Measurements from ENCODE around the gene UNC13C. TPM values are rescaled to one million over a fixed set of nuclear protein-coding genes. Genes with fewer than 3 reads are reported as not detected.

UNC13C gene
- polyA plus RNA-seq, 1 experiment = not detected

GRCh38 chr15:53979051-53979788, 979 bp downstream of the UNC13C start:
- H3K4me3 ChIP-seq (ENCODE audit: low read depth, low read length) = no peak overlapping the region
- no peaks in the 10 kb centered on the region for H3K27me3 ChIP-seq (ENCODE audit: control insufficient read depth, insufficient read depth, low read length)
- DNase-seq (ENCODE audit: low read depth) = no peak
- no peak for TF ChIP-seq CTCF (IDR thresholded peaks at IDR 0.05; ENCODE audit: insufficient read depth, low read depth, low read length)
- H3K36me3 ChIP-seq (ENCODE audit: control insufficient read depth, insufficient read depth, low read length) = no peaks in the 10 kb centered on the region
- POLR2A ChIA-PET = no interaction called here
- CTCF ChIA-PET = no interaction called here

- Histone ChIP-seq H3K36me3 (ENCODE audit: control insufficient read depth, insufficient read depth, low read length) (no peaks in the 10 kb centered on the region), H3K27me3 (ENCODE audit: control insufficient read depth, insufficient read depth, low read length) (no peaks in the 10 kb centered on the region), H3K4me3 (ENCODE audit: low read depth, low read length) (no peak overlapping the region)
- ChIA-PET POLR2A (no interaction called here), CTCF (no interaction called here)
- TF ChIP-seq CTCF (IDR thresholded peaks at IDR 0.05; ENCODE audit: insufficient read depth, low read depth, low read length) = no peak
- DNase-seq (ENCODE audit: low read depth) = no peak
These were observed 1.8 kb downstream of the UNC13C start for GRCh38 chr15:53980021-53980420.

- ChIA-PET POLR2A (no interaction called here), CTCF (interaction anchor here (1.1 kb wide), 1 partner anchor 101 kb away, joined by 3 read pairs; no protein-coding TSS in a partner anchor)
- no peak for DNase-seq (ENCODE audit: low read depth)
- TF ChIP-seq CTCF (IDR thresholded peaks at IDR 0.05; ENCODE audit: insufficient read depth, low read depth, low read length) = no peak
- H3K4me3 ChIP-seq (ENCODE audit: low read depth, low read length) = no peak overlapping the region
- H3K27me3 ChIP-seq (ENCODE audit: control insufficient read depth, insufficient read depth, low read length) = no peaks in the 10 kb centered on the region
- no peaks in the 10 kb centered on the region for H3K36me3 ChIP-seq (ENCODE audit: control insufficient read depth, insufficient read depth, low read length)
These were observed 3.9 kb downstream of the UNC13C start for GRCh38 chr15:53982071-53982680.

- H3K4me3 ChIP-seq (ENCODE audit: low read depth, low read length) = no peak overlapping the region
- POLR2A ChIA-PET = no interaction called here
- no peaks in the 10 kb centered on the region for H3K27me3 ChIP-seq (ENCODE audit: control insufficient read depth, insufficient read depth, low read length)
- H3K36me3 ChIP-seq (ENCODE audit: control insufficient read depth, insufficient read depth, low read length) = no peaks in the 10 kb centered on the region
- no peak for TF ChIP-seq CTCF (IDR thresholded peaks at IDR 0.05; ENCODE audit: insufficient read depth, low read depth, low read length)
- DNase-seq (ENCODE audit: low read depth) = no peak
- CTCF ChIA-PET = interaction anchor here (1.1 kb wide), 1 partner anchor 101 kb away, joined by 3 read pairs; no protein-coding TSS in a partner anchor
These were observed 4.6 kb downstream of the UNC13C start for GRCh38 chr15:53982876-53983275.

GRCh38 chr15:53984221-53984620, 6.0 kb downstream of the UNC13C start:
- no peak for DNase-seq (ENCODE audit: low read depth)
- ChIA-PET POLR2A (no interaction called here), CTCF (no interaction called here)
- H3K27me3 ChIP-seq (ENCODE audit: control insufficient read depth, insufficient read depth, low read length) = no peaks in the 10 kb centered on the region
- H3K36me3 ChIP-seq (ENCODE audit: control insufficient read depth, insufficient read depth, low read length) = no peaks in the 10 kb centered on the region
- H3K4me3 ChIP-seq (ENCODE audit: low read depth, low read length) = no peak overlapping the region
- no peak for TF ChIP-seq CTCF (IDR thresholded peaks at IDR 0.05; ENCODE audit: insufficient read depth, low read depth, low read length)

Data from BJ (cell line).